HepG2 (cell line): ENCODE measurements around the gene ZNF813. TPM values are rescaled to one million over a fixed set of nuclear protein-coding genes. Genes with fewer than 3 reads are reported as not detected.

Source experiments
- ADNP ChIP-seq: sonication (generic); formaldehyde crosslinking; IDR thresholded peaks from 2 replicates; pipeline ENCODE4 v1.4.0; 2020; ENCODE audit warnings: missing genetic modification reagents
- ARNT2 ChIP-seq: sonication (generic); formaldehyde crosslinking; IDR thresholded peaks from 2 replicates; pipeline ENCODE4 v1.8.0; 2022; ENCODE audit warnings: mild to moderate bottlenecking, low read depth, missing genetic modification reagents, moderate library complexity
- ASH2L ChIP-seq: fragments of 300-600, 200-600 bp; sonication (generic); IDR thresholded peaks from 2 replicates; pipeline ENCODE4 v1.7.0; 2017; ENCODE audit warnings: low read depth, mild to moderate bottlenecking, moderate library complexity, mixed read lengths, low read length; ENCODE audit not compliant: insufficient read length
- BCL6 ChIP-seq: IDR thresholded peaks from 2 replicates; pipeline ENCODE4 v1.6.1; 2016; ENCODE audit warnings: missing genetic modification reagents, missing compliant biosample characterization
- DNMT3B ChIP-seq: conservative IDR thresholded peaks from 2 replicates; pipeline ENCODE4 v1.6.1; 2016; ENCODE audit warnings: missing biosample characterization, control low read depth
- ELF3 ChIP-seq: IDR thresholded peaks from 2 replicates; pipeline ENCODE4 v1.6.1; 2016; ENCODE audit warnings: missing genetic modification reagents, missing compliant biosample characterization
- FOXO1 ChIP-seq: sonication (generic); formaldehyde crosslinking; IDR thresholded peaks from 2 replicates; pipeline ENCODE4 v1.4.0; 2020; ENCODE audit warnings: missing genetic modification reagents
- GATAD1 ChIP-seq: IDR thresholded peaks from 2 replicates; pipeline ENCODE4 v1.6.1; 2016; ENCODE audit warnings: missing genetic modification reagents, missing compliant biosample characterization
- HIVEP1 ChIP-seq: sonication (generic); formaldehyde crosslinking; IDR thresholded peaks from 2 replicates; pipeline ENCODE4 v1.4.0; 2020; ENCODE audit warnings: mild to moderate bottlenecking, missing genetic modification reagents
- HMGA1 ChIP-seq: sonication (generic); formaldehyde crosslinking; conservative IDR thresholded peaks from 2 replicates; pipeline ENCODE4 v1.4.0; 2020; ENCODE audit warnings: missing genetic modification reagents
- ISL2 ChIP-seq: sonication (generic); formaldehyde crosslinking; IDR thresholded peaks from 2 replicates; pipeline ENCODE4 v1.5.0; 2020; ENCODE audit warnings: missing genetic modification reagents
- KDM2A ChIP-seq: sonication (generic); formaldehyde crosslinking; IDR thresholded peaks from 2 replicates; pipeline ENCODE4 v1.4.0; 2020; ENCODE audit warnings: low read depth, missing genetic modification reagents, borderline replicate concordance
- KLF11 ChIP-seq: IDR thresholded peaks from 2 replicates; pipeline ENCODE4 v1.6.1; 2016; ENCODE audit warnings: missing compliant biosample characterization
- KMT2A ChIP-seq: sonication (generic); formaldehyde crosslinking; IDR thresholded peaks from 2 replicates; pipeline ENCODE4 v1.4.0; 2020; ENCODE audit warnings: missing genetic modification reagents
- NCOA1 ChIP-seq: sonication (generic); formaldehyde crosslinking; IDR thresholded peaks from 2 replicates; pipeline ENCODE4 v1.9.0; 2021; ENCODE audit warnings: missing genetic modification reagents
- PHF21A ChIP-seq: sonication (generic); formaldehyde crosslinking; IDR thresholded peaks from 2 replicates; pipeline ENCODE4 v1.5.0; 2020; ENCODE audit warnings: mild to moderate bottlenecking, missing genetic modification reagents
- PTBP1 ChIP-seq: fragments of 200-400 bp; formaldehyde crosslinking; IDR thresholded peaks from 2 replicates; pipeline ENCODE4 v1.6.1; 2018; ENCODE audit warnings: low read length, low read depth; ENCODE audit not compliant: poor library complexity, severe bottlenecking
- RFX3 ChIP-seq: IDR thresholded peaks from 2 replicates; pipeline ENCODE4 v1.6.1; 2016; ENCODE audit warnings: missing biosample characterization, missing genetic modification reagents
- SOX5 ChIP-seq: IDR thresholded peaks from 2 replicates; pipeline ENCODE4 v1.6.1; 2016; ENCODE audit warnings: borderline replicate concordance
- STAT5B ChIP-seq: sonication (generic); formaldehyde crosslinking; IDR thresholded peaks from 2 replicates; pipeline ENCODE4 v1.4.0; 2020; ENCODE audit warnings: missing genetic modification reagents
- TRIM24 ChIP-seq: sonication (generic); formaldehyde crosslinking; IDR thresholded peaks from 2 replicates; pipeline ENCODE4 v1.8.0; 2022; ENCODE audit warnings: mild to moderate bottlenecking, missing genetic modification reagents
- ZFP90 ChIP-seq: sonication (generic); formaldehyde crosslinking; IDR thresholded peaks from 2 replicates; pipeline ENCODE4 v1.8.0; 2022; ENCODE audit warnings: missing genetic modification reagents, mild to moderate bottlenecking, inconsistent platforms, borderline replicate concordance
- ZKSCAN1 ChIP-seq: fragments of 150-350 bp; IDR thresholded peaks from 2 replicates; pipeline ENCODE4 v1.6.1; 2014; ENCODE audit warnings: low read length
- ZKSCAN8 ChIP-seq: IDR thresholded peaks from 2 replicates; pipeline ENCODE4 v1.6.1; 2016; ENCODE audit warnings: borderline replicate concordance, missing genetic modification reagents, missing compliant biosample characterization
- ZNF713 ChIP-seq: sonication (generic); formaldehyde crosslinking; IDR thresholded peaks from 2 replicates; pipeline ENCODE4 v1.4.0; 2020; ENCODE audit warnings: mild to moderate bottlenecking, missing genetic modification reagents
- ZNF773 ChIP-seq: sonication (generic); formaldehyde crosslinking; IDR thresholded peaks from 2 replicates; pipeline ENCODE4 v1.4.0; 2020; ENCODE audit warnings: missing genetic modification reagents, borderline replicate concordance
- ZNF883 ChIP-seq: sonication (generic); formaldehyde crosslinking; IDR thresholded peaks from 2 replicates; pipeline ENCODE4 v1.5.1; 2020; ENCODE audit warnings: mild to moderate bottlenecking, missing genetic modification reagents; ENCODE audit errors: not compliant biosample characterization
- polyA plus RNA-seq, 8 experiments: library from polyadenylated mRNA; depleted of rRNA in 3 of 8; stranded (reverse) in 7 of 8; unstranded in 1 of 8; fragments of >200 nt; fragmentation: Illumina TruSeq in 4 of 8; extraction: Trizol in 4 of 8; gene quantifications; 2 replicates each; pipeline versions ENCODE4 v1.2.1 to v1.2.3, GENCODE V29; 2011 to 2016; ENCODE audit warnings: low read depth in 4 of 8, missing spikeins in 1 of 8, mixed read lengths in 1 of 8; ENCODE audit not compliant: insufficient read depth in 1 of 8
- total RNA-seq, 5 experiments: library from RNA; depleted of rRNA; stranded (reverse); fragments of >200 nt; fragmentation: Illumina TruSeq; extraction: Trizol; gene quantifications; 2 replicates each; pipeline ENCODE4 v1.2.3, GENCODE V29; 2016; ENCODE audit warnings: low read depth in 1 of 5
- TF ChIP-seq, protein P1 (sequence below): IDR thresholded peaks from 2 replicates; pipeline ENCODE4 v1.6.1; 2016; ENCODE audit warnings: low read depth, borderline replicate concordance
- TF ChIP-seq, protein P2 (sequence below): sonication (generic); formaldehyde crosslinking; IDR thresholded peaks from 2 replicates; pipeline ENCODE4 v1.4.0; 2020; ENCODE audit warnings: mild to moderate bottlenecking, low read depth, missing genetic modification reagents
- TF ChIP-seq, protein P3 (sequence below): sonication (generic); formaldehyde crosslinking; conservative IDR thresholded peaks from 2 replicates; pipeline ENCODE4 v1.4.0; 2020; ENCODE audit warnings: missing genetic modification reagents

ZNF813 gene
- total and polyA plus RNA-seq, 2 of the 13 experiments (the other 11 are each of a cell fraction or from before 2014, with no cell fraction given): 2.1 to 8.9 TPM

DNA sequence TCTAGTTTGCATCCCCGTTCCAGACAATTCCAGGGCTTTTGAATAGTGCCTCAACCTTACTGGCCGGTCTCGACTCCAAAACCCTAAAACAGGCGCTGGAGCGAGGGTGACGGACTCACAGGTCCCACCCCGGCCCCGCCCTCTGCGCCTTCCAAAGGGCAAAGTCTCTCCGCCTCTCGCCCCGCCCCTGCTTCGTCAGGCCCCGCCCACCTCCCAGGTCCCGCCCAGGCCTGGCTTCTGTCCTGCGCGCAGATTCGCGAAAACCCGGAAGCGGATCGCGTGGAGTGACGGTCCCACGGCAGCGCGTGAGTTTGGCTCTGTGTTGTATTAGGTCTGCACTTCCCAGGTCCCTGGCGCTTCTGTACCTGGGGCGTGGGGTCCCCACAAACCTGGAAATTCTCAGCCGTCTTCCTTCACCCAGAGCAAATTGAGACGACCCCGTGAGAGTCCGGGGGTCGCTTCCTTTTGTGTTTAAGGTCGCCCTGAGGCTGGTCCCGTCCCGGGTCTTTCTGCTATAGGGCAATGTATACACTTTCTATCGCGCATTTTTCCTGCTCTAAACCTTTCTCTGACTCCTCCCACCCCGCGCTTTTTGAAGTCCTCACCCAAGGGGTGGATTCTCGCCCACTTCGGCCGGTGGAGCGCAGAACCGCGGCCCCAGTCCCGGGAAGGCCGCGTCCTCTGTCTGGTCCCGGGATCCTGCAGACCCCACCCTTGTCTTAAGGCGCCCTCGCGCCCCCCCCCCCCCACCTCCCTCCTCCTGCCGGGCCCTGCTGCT lies at the start of gene ZNF813 (continued):
- TF ChIP-seq ADNP (CRISPR knock-in tag): no peak
- TF ChIP-seq PHF21A: peak; percentile 60; the same call in 1 of the 2 replicates
- TF ChIP-seq KMT2A (CRISPR knock-in tag): peak; percentile 67; the same call in 1 of the 2 replicates
- no peak for TF ChIP-seq STAT5B (CRISPR knock-in tag)
- no peak for TF ChIP-seq ZNF713 (CRISPR knock-in tag)
- TF ChIP-seq ISL2 (CRISPR knock-in tag): no peak
- no peak for TF ChIP-seq DNMT3B (CRISPR knock-in tag)
- TF ChIP-seq GATAD1 (CRISPR knock-in tag): peak; percentile 41; the same call in 1 of the 2 replicates
- TF ChIP-seq HMGA1 (CRISPR knock-in tag): no peak
- no peak for TF ChIP-seq PTBP1
- TF ChIP-seq KDM2A (CRISPR knock-in tag): peak; percentile 44
- peak; percentile 46; the same call in 1 of the 2 replicates for TF ChIP-seq SOX5 (CRISPR knock-in tag)
- TF ChIP-seq TRIM24 (CRISPR knock-in tag): no peak
- no peak for TF ChIP-seq ZFP90 (CRISPR knock-in tag)
- TF ChIP-seq ZNF773: no peak
- TF ChIP-seq ZKSCAN1: no peak
- TF ChIP-seq HIVEP1 (CRISPR knock-in tag): peak; percentile 45; the same call in 1 of the 2 replicates
- TF ChIP-seq BCL6 (CRISPR knock-in tag): no peak
- TF ChIP-seq ARNT2 (CRISPR knock-in tag): no peak
- peak; percentile 61 for TF ChIP-seq ASH2L
- TF ChIP-seq, protein P1, sequence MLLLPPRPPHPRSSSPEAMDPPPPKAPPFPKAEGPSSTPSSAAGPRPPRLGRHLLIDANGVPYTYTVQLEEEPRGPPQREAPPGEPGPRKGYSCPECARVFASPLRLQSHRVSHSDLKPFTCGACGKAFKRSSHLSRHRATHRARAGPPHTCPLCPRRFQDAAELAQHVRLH: 0 out of 2 replicates have a peak, but pooled peaks have one; percentile 39
- TF ChIP-seq, protein P2, sequence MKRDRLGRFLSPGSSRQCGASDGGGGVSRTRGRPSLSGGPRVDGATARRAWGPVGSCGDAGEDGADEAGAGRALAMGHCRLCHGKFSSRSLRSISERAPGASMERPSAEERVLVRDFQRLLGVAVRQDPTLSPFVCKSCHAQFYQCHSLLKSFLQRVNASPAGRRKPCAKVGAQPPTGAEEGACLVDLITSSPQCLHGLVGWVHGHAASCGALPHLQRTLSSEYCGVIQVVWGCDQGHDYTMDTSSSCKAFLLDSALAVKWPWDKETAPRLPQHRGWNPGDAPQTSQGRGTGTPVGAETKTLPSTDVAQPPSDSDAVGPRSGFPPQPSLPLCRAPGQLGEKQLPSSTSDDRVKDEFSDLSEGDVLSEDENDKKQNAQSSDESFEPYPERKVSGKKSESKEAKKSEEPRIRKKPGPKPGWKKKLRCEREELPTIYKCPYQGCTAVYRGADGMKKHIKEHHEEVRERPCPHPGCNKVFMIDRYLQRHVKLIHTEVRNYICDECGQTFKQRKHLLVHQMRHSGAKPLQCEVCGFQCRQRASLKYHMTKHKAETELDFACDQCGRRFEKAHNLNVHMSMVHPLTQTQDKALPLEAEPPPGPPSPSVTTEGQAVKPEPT (CRISPR knock-in tag): peak; percentile 54; the same call in 1 of the 2 replicates
- no peak for TF ChIP-seq RFX3 (CRISPR knock-in tag)
- TF ChIP-seq ZNF883 (CRISPR knock-in tag): peak; percentile 73
- TF ChIP-seq NCOA1 (CRISPR knock-in tag): no peak
- no peak for TF ChIP-seq ZKSCAN8 (CRISPR knock-in tag)
- no peak; the same call in 1 of the 2 replicates for TF ChIP-seq KLF11 (CRISPR knock-in tag)
- TF ChIP-seq ELF3: peak; percentile 74
- TF ChIP-seq, protein P3, sequence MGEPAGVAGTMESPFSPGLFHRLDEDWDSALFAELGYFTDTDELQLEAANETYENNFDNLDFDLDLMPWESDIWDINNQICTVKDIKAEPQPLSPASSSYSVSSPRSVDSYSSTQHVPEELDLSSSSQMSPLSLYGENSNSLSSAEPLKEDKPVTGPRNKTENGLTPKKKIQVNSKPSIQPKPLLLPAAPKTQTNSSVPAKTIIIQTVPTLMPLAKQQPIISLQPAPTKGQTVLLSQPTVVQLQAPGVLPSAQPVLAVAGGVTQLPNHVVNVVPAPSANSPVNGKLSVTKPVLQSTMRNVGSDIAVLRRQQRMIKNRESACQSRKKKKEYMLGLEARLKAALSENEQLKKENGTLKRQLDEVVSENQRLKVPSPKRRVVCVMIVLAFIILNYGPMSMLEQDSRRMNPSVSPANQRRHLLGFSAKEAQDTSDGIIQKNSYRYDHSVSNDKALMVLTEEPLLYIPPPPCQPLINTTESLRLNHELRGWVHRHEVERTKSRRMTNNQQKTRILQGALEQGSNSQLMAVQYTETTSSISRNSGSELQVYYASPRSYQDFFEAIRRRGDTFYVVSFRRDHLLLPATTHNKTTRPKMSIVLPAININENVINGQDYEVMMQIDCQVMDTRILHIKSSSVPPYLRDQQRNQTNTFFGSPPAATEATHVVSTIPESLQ: no peak
- no peak for TF ChIP-seq FOXO1 (CRISPR knock-in tag)
